ENCODE measurements around the gene PDE4B. TPM values are rescaled to one million over a fixed set of nuclear protein-coding genes. Genes with fewer than 3 reads are reported as not detected.

PDE4B gene
- total RNA-seq, 1 experiment from 2014 or later, result 1.4 TPM

DNA sequence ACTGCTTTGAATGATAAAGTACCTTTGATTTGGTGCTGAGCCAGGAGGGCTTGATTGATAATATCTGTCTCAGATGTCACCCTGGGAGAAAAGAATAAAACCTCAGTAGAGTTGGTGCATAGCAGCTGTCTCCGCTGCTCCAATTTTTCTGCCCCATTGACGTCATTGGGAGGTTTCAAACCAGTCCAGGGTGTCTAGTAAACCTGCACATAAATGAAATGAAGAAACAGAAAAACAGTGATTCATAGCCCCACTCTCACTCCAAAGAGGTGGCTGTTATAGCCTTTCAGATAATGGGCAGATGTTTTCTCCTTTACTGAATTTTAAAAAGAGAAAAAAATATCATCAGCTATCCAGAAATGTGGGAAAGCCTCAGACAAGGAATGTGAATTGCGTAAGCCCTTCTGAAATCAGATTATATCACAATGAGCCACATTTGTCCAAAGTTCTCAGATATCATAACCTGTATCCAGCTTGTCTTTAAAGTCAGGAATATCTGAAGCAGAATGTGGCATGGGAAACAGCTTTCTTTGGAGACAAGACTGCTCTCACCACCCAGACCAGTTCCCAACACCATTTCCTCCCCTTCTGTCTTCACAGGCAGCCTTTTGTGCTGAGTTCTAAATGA is 390.0 kb downstream of the PDE4B start:
- H3K79me2 ChIP-seq (ENCODE audit: low read length), result no peaks in the 10 kb centered on the region
- intact Hi-C loops (cut with micrococcal nuclease), result no loop called here
- TF ChIP-seq EZH2phosphoT487 (IDR thresholded peaks at IDR 0.05; ENCODE audit: borderline replicate concordance, low read length) (no peak), EZH2 (IDR thresholded peaks at IDR 0.05; ENCODE audit: low read length, unreplicated experiment) (no peak)
- H3K4me2 ChIP-seq (ENCODE audit: low read length), result no peak overlapping the region
- no peaks in the 10 kb centered on the region for H3K9me3 ChIP-seq (ENCODE audit: low read length)
- H4K20me1 ChIP-seq (ENCODE audit: low read length), result no peaks in the 10 kb centered on the region
- H3K27me3 ChIP-seq (ENCODE audit: low read length), result peaks cover 34% of the 10 kb centered on the region
- no peaks in the 10 kb centered on the region for H3K36me3 ChIP-seq (ENCODE audit: low read depth, low read length)
- ChIA-PET POLR2A (ENCODE audit: unreplicated experiment) (no interaction called here), CTCF (no interaction called here)
- no peak overlapping the region for H3K9ac ChIP-seq (ENCODE audit: low read length)
- H3K4me1 ChIP-seq (ENCODE audit: insufficient read depth, low read length), result no peaks in the 10 kb centered on the region
- no peaks in the 10 kb centered on the region for H3F3A ChIP-seq (ENCODE audit: low read length, unreplicated experiment)
- no peak overlapping the region for H3K4me3 ChIP-seq (ENCODE audit: low read length)
- no peak overlapping the region for H2AFZ ChIP-seq (ENCODE audit: low read length)
- no peak for DNase-seq
- BruUV-seq (replicated peaks), result no TSS peak
- no peak for ATAC-seq
- no peaks in the 10 kb centered on the region for H3K9me2 ChIP-seq (replicated peaks; ENCODE audit: low read length)
- H3K27ac ChIP-seq (ENCODE audit: low read length), result no peak overlapping the region

- Histone ChIP-seq H3K36me3 (ENCODE audit: low read depth, low read length) (no peaks in the 10 kb centered on the region), H2AFZ (ENCODE audit: low read length) (no peak overlapping the region), H4K20me1 (ENCODE audit: low read length) (no peaks in the 10 kb centered on the region), H3K27me3 (ENCODE audit: low read length) (peaks cover 31% of the 10 kb centered on the region), H3K9me2 (replicated peaks; ENCODE audit: low read length) (no peaks in the 10 kb centered on the region), H3K27ac (ENCODE audit: low read length) (no peak overlapping the region), H3K79me2 (ENCODE audit: low read length) (no peaks in the 10 kb centered on the region), H3K9ac (ENCODE audit: low read length) (no peak overlapping the region), H3K4me2 (ENCODE audit: low read length) (no peak overlapping the region), H3K9me3 (ENCODE audit: low read length) (no peaks in the 10 kb centered on the region), H3F3A (ENCODE audit: low read length, unreplicated experiment) (no peaks in the 10 kb centered on the region), H3K4me3 (ENCODE audit: low read length) (no peak overlapping the region), H3K4me1 (ENCODE audit: insufficient read depth, low read length) (no peaks in the 10 kb centered on the region)
- POLR2A ChIA-PET (ENCODE audit: unreplicated experiment), result no interaction called here
- BruUV-seq (replicated peaks), result no TSS peak
- intact Hi-C loops (cut with micrococcal nuclease), result no loop called here
- DNase-seq (no peak), ATAC-seq (no peak)
- CTCF ChIA-PET, result no interaction called here
- TF ChIP-seq EZH2phosphoT487 (IDR thresholded peaks at IDR 0.05; ENCODE audit: borderline replicate concordance, low read length) (no peak), EZH2 (IDR thresholded peaks at IDR 0.05; ENCODE audit: low read length, unreplicated experiment) (no peak)
These were observed 390.7 kb downstream of the PDE4B start for GRCh38 chr1:66183400-66183799.

DNA sequence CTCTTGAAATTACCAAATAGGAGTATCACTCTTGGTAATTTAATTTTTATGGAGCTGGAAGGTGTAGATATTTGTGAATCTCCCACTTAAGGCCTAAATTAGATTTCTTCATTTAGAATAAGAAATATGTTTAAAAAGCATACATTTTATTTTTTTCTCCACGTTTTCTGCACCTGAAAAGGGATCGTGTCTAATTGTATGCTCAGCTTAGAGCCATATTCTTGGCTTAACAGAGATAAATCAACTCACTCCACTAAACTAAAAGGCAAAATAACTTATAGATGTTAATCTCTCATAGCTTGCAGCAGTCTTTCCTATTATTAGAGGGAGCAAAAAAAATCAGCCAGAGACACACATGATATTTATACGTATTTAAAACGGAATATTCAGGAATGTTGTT is 404.4 kb downstream of the PDE4B start:
- Histone ChIP-seq H3K4me1 (ENCODE audit: insufficient read depth, low read length) (no peaks in the 10 kb centered on the region), H3K79me2 (ENCODE audit: low read length) (no peaks in the 10 kb centered on the region), H3K9ac (ENCODE audit: low read length) (no peak overlapping the region), H3K9me3 (ENCODE audit: low read length) (no peaks in the 10 kb centered on the region), H3F3A (ENCODE audit: low read length, unreplicated experiment) (no peaks in the 10 kb centered on the region), H3K9me2 (replicated peaks; ENCODE audit: low read length) (no peaks in the 10 kb centered on the region), H4K20me1 (ENCODE audit: low read length) (no peaks in the 10 kb centered on the region), H3K36me3 (ENCODE audit: low read depth, low read length) (no peaks in the 10 kb centered on the region), H3K4me2 (ENCODE audit: low read length) (no peak overlapping the region), H3K4me3 (ENCODE audit: low read length) (no peak overlapping the region), H2AFZ (ENCODE audit: low read length) (no peak overlapping the region), H3K27ac (ENCODE audit: low read length) (no peak overlapping the region), H3K27me3 (ENCODE audit: low read length) (peaks cover 34% of the 10 kb centered on the region)
- CTCF ChIA-PET, result no interaction called here
- intact Hi-C loops (cut with micrococcal nuclease), result no loop called here
- BruUV-seq (replicated peaks), result no TSS peak
- DNase-seq (no peak), ATAC-seq (no peak)
- POLR2A ChIA-PET (ENCODE audit: unreplicated experiment), result no interaction called here
- no peak for TF ChIP-seq CTCF (conservative IDR thresholded peaks at IDR 0.05; ENCODE audit: low read depth, low read length)
- TF ChIP-seq EZH2 (IDR thresholded peaks at IDR 0.05; ENCODE audit: low read length, unreplicated experiment), result no peak
- TF ChIP-seq EZH2phosphoT487 (IDR thresholded peaks at IDR 0.05; ENCODE audit: borderline replicate concordance, low read length), result no peak

DNA sequence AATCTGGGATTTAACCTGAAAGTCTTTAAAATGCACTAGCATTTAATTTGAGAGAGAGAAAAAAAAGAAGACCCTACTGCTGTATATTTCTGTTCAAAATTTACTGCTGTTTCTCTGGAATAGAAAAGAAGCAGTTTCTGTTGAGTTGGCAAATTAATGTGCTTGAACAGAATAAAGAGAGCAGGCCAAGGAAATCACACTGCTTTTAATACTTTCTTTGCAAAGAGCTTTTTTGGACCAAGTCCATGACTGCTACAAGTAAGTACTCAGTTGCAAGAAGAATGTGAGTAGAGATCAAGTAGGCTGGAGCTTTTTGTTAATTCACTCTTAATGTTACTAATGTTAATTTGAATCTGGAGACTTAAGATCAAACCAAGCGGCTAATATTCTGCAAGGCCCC is 405.1 kb downstream of the PDE4B start:
- intact Hi-C loops (cut with micrococcal nuclease), result no loop called here
- H3K4me3 ChIP-seq (ENCODE audit: low read length), result no peak overlapping the region

More for the DNA sequence above, 405.1 kb downstream of the PDE4B start:
- Histone ChIP-seq H3K4me2 (ENCODE audit: low read length) (no peak overlapping the region), H3K9ac (ENCODE audit: low read length) (no peak overlapping the region), H3F3A (ENCODE audit: low read length, unreplicated experiment) (no peaks in the 10 kb centered on the region), H2AFZ (ENCODE audit: low read length) (no peak overlapping the region), H3K79me2 (ENCODE audit: low read length) (no peaks in the 10 kb centered on the region), H3K27me3 (ENCODE audit: low read length) (peaks cover 28% of the 10 kb centered on the region), H3K9me2 (replicated peaks; ENCODE audit: low read length) (no peaks in the 10 kb centered on the region), H3K4me1 (ENCODE audit: insufficient read depth, low read length) (no peaks in the 10 kb centered on the region), H3K27ac (ENCODE audit: low read length) (no peak overlapping the region), H4K20me1 (ENCODE audit: low read length) (no peaks in the 10 kb centered on the region), H3K9me3 (ENCODE audit: low read length) (no peaks in the 10 kb centered on the region), H3K36me3 (ENCODE audit: low read depth, low read length) (no peaks in the 10 kb centered on the region)
- CTCF ChIA-PET, result no interaction called here
- TF ChIP-seq EZH2 (IDR thresholded peaks at IDR 0.05; ENCODE audit: low read length, unreplicated experiment) (no peak), CTCF (conservative IDR thresholded peaks at IDR 0.05; ENCODE audit: low read depth, low read length) (no peak), EZH2phosphoT487 (IDR thresholded peaks at IDR 0.05; ENCODE audit: borderline replicate concordance, low read length) (no peak)
- ATAC-seq (no peak), DNase-seq (no peak)
- POLR2A ChIA-PET (ENCODE audit: unreplicated experiment), result no interaction called here
- BruUV-seq (replicated peaks), result no TSS peak

Data from PC-3 (cell line).